NCI-H2227 (cell line): ENCODE data around the gene ANXA5.
"Not testable (repeated sequence)": the region's sequence is repeated elsewhere in the genome, so short reads cannot be mapped to it uniquely, and the experiment has no call there.

ENCODE experiments used
- DNase-seq: peaks from one replicate; lab custom pipeline; 2025; ENCODE audit not compliant: unreplicated experiment; lab: John Stamatoyannopoulos, UW

Gene ANXA5

DNA sequence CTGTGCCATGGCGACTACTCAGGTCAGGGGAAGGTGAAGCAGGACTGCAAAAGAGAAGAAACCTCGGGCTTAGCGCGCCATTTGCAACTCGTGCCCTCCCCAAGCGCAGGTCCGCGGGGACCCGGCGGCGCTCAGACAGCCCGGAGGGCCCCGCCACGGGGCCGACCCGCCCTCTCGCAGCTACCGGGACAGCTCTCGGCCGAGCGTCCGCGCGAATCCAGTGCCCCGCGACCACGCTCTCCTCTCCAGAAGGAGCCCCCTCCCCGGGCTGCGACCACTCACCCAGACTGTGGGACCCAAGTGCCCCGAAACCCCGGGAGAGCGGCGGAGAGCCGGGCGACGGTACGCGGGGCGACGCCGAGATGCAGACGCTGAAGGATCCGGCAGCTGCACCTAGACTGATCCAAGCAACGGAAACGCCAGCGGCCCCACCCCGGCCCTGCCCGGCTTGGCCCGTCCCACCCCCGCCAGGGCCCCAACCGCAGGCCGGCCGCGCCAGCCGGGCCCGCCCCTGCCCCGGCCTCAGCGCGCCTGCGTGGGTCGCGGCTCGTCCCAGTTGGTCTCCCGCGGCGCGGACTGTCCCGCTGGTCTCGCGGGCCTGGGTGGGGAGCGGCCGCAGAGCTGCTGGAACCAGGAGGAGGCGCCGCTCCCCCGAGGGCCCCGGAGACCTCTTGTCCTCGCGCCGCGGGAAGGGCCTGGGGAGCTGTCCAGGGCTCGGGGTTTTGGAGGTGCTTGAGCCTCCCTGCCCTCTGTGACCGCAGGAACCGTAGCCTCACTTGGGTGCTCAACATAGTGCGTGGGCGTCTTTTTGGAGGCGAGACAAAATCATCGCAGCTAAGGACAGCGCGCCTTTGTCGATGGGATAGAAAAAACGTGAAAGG lies at the start of gene ANXA5:
ANXA5 (minus strand) TSS at position 400 of the 881 bp plus-strand sequence; CDS start at position 9, 391 bp downstream.
- DNase-seq, result peak; percentile 85

DNA sequence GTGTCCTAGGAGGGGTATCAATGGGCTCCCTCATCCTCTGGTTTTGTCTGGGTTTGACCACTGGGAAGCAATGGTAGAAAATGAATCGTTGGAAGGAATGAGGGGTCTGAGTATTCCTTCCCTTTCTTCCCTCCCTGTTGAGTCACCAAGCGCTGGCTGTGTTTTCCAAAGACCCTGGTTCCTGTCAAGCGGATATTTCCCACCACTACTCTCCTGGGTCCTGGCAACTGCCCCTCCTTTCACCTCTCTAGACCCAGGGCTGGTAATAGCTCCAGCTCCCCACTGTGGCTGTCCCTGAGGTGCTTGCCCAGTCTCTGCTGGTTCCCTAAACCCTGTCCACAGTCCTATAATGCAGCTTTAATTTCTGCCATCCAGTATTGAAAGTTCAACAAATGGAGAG lies 46.0 kb upstream of the ANXA5 start:
- DNase-seq, result no peak

DNA sequence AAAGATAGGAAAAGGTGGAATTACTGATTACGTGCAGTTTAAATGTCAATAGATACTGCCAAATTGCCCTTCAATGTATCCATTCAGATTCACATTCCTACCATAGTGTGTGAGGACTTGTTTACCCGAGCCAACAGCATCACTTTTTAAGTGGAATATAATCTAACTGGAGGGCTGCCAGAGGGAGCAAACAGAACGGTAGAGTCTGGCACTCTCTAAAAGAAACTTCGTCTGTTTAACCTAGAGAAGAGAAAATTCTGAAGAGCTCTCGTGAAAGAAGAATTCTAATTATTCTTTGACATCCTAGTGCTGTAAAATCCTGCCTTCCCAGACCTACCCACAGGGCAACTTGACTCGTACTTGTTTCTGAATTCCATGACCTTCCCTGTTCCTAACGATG lies 45.0 kb upstream of the ANXA5 start:
- no peak for DNase-seq

DNA sequence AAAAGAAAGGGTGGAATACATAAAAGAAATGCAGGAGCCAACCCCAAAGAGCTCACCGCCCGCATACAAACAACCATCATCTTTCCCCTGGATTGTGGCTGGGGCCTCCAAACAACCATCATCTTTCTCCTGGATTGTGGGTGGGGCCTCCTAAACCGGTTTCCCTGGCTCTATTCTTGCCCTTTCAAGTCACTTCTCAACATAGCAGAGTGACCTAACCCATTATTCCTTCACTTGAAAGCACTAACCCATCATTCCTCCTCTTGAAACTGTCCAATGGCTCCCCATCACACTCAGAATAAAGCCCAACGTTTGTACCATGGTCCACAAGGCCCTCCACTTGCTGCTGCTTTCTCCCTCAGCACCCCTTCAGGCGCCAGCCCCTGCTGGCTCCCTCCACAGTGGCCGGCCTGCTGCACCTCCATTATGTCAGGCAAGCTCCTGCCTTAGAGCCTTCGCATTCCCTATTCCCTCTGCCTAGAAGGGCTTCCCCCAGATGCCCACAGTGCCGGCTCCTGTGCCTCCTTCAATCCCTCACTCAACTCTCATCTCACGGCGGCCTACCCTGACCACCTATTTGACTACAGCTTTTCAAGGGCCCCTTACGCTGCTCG lies 44.1 kb upstream of the ANXA5 start:
- no peak for DNase-seq

DNA sequence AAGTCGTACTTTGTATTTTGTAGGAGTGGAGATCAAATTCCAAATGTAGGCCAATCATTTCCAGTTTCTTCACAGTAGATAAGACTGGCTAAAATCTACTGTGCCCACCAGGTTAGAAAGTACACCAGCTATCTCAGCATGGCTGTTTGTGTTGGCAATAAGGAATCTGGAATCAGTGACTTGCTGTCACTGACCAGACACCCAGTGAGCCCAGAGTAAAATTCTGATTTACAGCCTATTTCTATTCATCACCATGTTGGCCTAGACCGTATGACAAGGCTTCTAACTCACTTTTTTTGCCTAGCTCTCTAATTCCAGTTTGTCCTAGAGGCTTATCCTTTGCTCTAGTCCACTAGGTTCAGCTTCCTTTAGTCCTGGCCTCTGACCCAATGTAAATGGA lies 42.8 kb upstream of the ANXA5 start:
- DNase-seq, result no peak

DNA sequence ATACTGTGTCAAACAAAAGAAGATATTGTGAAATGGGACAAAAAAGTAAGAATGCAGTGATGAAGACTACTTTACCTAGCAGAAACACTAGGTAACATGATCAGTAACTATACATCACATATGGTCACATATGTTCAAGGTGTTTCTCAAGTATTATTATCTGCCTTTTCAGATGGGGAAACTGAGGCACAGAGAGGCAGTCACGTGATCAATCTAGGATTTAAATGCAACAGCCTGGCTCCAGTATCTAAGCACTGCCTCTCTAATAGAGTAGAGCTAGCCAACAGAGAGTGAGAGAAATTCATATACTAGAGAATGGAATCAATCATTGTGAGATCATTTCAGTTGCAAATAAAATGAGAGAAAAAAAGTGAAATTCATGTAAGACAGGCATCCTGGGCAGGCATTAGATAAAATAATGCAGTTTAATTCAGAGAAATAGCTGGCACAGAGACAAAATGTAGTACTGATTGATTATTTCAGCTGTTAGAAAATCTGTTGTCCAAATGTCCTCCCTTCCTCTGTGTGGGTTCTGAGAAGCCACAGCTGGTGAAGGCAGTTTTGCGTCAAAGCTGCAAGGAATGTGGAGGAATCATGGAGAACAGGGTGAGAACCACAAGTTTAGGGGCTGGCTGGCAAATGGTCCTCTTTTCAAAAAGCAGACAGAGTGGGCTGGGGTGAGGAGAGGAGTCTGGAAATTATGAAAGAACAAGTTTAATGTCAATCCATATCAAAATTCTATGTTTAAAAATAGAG lies 42.2 kb upstream of the ANXA5 start:
- no peak for DNase-seq

DNA sequence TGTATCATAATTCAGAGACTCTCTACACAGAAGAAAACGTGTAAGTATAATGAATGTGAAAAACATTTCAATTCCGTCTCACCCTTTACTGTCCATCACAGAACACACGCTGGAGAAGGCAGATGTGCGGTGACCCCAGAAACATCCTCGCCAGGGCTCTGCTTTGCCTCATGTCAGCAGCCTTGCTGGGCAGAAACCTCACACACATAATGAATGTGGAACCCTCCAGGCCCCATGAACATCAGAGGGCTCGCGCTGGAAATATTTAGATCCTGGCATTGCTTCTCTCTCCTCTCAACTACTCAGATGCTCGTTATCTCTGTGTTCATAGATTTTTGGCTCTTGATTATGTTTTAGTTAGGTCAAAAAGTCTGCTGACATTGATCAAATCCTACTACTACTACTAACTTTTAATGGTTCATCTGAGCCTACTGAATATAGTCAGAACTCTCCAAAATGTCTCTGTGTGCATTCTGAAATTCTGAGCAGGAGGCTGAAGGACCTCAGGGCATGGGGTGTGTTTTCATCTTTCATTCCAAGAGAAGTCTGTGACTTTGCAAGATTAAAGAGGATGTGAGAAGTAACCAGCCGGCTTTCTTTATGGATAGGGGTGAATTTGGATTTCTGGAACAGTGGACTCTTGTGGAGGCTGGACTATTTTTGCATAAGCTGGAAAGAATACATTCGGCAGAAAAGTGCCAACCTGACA lies 41.2 kb upstream of the ANXA5 start:
- DNase-seq, result no peak

DNA sequence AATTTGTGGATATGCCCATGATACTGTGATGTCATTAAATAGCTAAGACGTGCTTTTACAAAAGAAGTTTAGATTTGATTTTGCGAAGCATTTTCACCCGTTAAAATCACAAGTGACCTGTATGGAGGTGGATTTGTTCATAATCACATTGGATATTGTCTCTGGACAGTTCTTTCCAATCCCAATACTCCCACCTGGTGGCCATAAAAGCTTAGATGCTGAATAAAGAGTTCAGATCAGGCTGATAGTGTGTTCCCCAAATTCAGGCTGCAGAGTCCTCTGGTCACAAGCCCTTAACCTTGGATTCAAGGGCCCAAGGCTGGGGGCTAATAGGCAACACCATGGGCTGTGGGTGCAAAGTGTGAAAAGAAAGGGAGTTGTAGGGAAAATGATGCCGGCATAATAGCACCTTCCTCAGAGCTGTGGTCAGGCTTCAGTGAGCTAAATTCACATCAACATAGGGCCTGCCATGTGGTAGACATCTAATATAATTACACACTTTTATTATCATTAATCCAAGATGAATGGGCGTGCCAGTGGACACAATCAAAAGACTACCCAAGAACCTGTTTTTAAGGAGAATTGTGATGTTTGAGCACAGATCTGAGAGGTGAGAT lies 40.1 kb upstream of the ANXA5 start:
- peak; percentile 51 for DNase-seq

DNA sequence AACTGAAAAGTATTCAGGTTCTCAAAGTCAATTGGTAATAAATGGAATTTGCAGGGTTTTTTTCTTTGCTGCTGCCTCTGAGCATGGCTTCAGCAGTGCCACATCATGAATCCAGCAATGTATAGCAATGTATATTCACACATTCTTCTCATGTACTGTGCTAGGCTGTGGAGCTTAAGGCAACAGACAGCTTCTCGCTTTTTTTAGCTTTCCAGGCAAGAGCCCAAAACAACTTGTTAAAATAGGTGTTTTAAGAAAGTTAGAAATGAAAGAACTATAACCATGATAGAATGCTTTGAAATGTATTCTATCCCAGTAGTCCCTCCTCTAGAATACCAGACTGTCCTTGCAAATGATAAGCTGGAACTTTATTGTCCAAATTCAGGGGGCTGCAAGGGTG lies 37.8 kb upstream of the ANXA5 start:
- no peak for DNase-seq

DNA sequence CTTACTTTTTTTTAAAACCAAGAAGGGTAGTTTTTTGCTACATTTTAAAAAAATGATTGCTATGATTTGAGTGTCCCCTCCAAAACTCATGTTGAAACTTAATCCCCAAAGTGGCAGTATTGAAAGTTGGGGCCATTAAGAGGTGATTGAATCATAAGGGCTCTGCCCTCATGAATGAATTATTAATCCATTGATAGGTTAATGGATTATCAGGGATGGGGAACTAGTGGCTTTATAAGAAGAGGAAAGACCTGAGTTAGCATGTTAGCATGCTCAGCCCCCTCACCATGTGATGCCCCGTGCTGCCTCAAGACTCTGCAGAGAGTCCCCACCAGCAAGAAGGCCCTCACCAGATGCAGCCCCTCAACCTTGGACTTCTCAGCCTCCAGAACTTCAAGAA lies 37.2 kb upstream of the ANXA5 start:
- no peak for DNase-seq

DNA sequence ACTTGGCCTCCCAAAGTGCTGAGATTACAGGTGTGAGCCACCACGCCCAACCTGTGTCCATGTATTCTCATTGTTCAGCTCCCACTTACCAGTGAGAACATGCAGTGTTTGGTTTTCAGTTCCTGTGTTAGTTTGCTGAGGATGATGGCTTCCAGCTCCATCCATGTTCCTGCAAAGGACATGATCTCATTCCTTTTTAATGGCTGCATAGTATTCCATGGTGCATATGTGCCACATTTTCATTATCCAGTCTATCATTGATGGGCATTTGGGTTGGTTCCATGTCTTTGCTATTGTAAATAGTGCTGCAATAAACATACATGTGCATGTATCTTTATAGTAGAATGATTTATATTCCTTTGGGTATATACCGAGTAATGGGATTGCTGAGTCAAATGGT lies 33.0 kb upstream of the ANXA5 start:
- DNase-seq, result not testable (repeated sequence)

DNA sequence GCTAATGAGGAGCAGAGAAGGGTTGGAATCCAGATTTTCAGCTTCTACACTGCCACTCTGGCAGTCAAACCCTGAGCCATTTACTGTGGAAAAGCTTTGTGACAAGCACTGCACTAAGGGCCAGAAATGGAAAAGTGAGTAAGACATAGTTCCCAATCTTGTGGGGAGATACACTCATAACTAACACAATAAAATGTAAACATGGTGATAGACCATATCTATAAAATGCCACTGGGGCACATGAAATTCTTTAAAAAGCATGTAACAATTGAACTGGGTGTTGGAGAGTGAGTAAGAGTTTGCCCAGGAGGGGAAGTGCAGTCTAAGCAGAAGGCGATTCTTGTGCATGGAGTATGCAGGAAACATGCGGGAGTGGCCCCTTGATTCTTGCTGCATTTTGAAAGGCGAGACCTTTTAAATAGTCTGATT lies 32.0 kb upstream of the ANXA5 start:
- DNase-seq, result no peak

DNA sequence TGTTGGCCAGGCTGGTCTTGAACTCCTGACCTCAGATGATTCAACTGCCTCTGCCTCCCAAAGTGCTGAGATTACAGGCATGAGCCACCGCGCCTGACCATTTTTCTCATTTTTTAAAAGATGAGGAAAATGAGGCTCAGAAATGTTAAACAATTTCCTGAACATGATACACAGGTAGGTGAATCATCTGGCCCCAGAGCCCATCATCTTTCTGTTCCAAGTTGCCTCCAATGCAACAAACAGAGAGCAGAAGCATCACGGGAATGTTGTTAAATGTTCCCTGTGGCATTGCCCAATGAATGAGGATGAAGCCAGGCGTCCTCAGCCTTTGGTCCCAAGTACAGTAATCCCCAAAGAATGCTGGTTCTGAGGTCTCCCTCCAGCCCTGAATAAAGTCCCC lies 31.3 kb upstream of the ANXA5 start:
- DNase-seq, result no peak

DNA sequence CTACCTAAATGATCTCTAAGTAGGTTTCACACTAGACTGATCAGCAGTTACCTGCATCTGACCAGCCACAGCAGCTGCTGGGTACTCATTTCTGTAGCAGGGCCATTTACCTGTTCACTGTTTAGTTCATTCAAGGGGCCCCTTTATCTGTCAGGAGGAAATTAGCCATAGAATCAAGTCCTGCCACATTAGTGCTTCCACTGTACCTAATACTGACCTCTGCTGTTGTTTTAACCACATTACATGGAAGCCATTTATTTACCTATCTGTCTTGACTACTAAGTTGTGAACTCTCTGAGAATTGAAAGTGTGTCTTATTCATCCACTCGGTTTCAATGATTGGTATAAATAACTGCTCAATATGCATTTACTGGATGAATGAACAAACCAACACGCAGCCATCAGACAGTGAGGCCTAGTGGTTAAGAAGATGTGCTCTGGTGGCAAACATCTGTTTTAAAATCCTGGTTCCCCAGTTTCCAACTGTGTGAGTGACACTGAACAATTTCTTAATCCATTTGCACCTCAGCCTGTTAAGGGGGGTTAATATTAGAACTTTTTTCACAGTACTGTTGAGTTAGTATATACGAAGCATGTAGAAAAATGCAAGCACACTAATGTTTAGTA lies 30.0 kb upstream of the ANXA5 start:
- DNase-seq, result peak; percentile 45

DNA sequence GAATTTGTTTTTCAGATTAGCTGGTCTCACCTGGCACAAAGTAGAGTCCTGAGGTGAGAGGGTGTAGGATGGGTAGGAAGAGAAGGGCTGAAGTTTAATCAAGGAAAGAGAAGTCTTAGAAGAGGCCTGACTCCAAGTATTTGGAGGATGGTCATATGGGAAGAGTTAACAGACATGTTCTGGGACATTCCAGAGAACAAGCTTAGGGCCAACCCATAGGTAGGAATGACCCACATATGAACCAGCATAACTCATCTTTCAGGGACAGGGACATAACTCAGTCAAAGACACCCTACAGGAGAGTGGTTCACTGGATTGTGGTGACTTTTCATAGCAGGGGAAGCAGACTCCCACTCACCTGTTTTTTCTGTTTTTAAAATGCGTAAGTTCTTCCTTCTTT lies 27.9 kb upstream of the ANXA5 start:
- no peak for DNase-seq

DNA sequence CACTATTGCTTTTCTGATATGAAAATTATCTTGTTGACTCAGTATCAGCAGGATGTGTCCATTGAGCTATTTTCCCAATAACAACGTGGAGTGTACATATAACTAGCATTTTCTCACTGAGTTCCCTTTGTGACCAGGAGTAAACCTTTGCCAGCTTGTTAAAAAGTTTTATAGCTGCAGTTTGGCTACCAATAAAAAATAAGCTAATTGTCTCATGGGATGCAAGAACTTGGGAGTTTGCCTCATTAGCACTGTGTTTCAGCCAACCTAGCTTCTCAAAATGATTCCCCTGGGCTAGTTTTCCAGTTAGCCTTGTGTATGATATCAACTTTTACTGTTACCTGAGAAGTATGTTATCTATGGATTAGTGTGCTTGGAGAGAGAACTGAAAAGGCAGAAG lies 24.9 kb upstream of the ANXA5 start:
- DNase-seq, result no peak

DNA sequence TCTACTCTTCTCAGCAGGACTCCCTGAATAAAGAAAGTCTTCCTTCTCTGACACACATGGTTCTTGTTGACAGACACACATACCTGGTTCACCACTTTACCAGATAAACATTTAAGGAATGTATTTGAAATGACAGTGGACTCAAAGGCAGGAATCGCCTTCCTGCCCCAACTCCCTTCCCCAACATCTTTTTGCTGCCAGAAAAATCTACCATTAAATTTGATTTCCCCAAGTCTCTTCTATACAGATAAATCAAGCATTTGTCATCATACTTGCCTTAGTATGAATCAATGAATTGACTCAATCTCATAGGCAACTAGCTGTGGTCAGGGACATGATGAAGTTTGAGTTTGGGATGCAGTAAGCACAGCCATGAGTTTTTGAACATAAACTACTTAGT lies 23.3 kb upstream of the ANXA5 start:
- DNase-seq, result no peak

DNA sequence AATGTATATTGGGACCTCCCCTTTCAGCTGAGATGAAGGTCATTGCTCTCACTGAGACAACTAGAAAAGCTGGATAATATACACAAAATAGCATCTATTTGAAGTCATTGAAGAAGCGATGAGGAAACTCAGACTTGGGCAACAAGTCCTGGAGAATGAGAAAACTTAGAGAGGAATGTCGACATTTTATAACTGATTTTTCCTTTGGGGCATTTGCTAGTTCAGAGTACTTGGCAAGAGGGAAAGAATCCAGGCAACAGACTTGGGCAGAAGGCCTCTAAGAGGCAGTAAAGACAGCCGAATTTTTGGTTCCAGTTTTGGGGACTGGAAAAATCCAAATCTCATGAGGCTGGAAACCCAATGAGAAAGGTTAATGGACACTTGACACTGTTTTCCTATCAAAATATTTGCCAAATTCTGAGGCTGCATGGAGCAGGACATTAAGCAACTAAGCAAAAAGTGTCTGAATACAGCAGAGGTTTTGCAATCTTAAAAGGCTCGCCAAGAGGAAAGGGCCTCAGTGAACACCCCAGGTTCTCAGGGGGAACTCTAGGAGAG lies 21.0 kb upstream of the ANXA5 start:
- no peak for DNase-seq

DNA sequence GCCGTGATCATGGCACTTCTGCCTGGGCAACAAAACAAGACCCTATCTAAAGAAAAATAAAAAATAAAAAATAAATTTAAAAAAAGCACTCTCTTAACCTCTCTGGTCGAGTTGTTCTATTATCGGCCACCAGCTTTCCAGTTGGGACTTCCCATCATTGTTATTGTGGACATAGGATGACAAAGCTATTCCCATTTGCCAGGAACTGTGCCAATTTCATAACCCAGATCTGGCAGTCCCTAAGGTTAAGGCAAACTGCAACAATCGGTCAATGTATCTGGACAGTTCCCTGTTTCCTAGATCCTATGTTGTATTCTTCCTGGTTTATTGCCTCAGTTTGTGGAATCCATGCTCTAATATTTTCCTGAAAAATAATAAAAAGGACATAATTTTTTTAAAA lies 17.8 kb upstream of the ANXA5 start:
- no peak for DNase-seq

DNA sequence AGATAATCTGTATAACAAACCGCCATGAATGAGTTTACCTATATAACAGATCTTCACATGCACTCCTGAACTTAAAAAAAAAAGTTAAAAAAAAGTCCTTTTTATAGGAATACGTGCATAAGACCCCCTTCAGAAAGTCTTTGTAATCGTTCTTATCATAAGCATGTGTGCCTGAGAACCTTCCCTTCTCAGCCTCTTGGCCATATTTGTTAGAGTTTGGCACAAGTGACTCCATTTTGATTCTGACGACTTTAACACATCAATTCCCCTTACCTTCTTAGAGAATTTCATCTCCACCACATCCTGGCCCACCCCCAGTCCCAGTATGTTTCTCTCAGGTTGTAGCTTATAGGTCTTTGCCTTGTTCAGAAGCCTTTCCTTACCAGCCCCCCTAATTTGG lies 16.0 kb upstream of the ANXA5 start:
- DNase-seq, result no peak
